ENCODE measurements around the gene GNL2. TPM values are rescaled to one million over a fixed set of nuclear protein-coding genes. Genes with fewer than 3 reads are reported as not detected.

The GNL2 gene
- total and polyA plus RNA-seq, 2 donors (not counting 1 experiment from before 2014, with no cell fraction given): 15.7 to 44.0 TPM

GRCh38 chr1:37634244-37634991, 38.7 kb upstream of the GNL2 start, which contains the start of gene RSPO1:
RSPO1 (minus strand) TSS chr1:37634892; CDS start chr1:37629661, 5,231 bp downstream.
- ChIA-PET POLR2A (no interaction called here), CTCF (no interaction called here)
- no peak within 1 kb of the TSS for H2AFZ ChIP-seq (ENCODE audit: insufficient read depth, low read depth, low read length, poor library complexity, severe bottlenecking)
- peaks cover 15% of the 10 kb centered on the region in 2 donors for H3K4me1 ChIP-seq (ENCODE audit: control insufficient read depth in 2 of 2, insufficient read depth in 2 of 2, low read length in 2 of 2)
- H3K9me3 ChIP-seq (ENCODE audit: control extremely low read depth in 1 of 3, control insufficient read depth in 2 of 3, insufficient read depth in 1 of 3, low read length in 2 of 3): peaks cover 0 to 6% (median 0%) of the 10 kb centered on the region in 3 donors
- no peaks in the 10 kb centered on the region for H3K79me2 ChIP-seq (ENCODE audit: control insufficient read depth, insufficient read depth, low read length)
- H3K4me1 Mint-ChIP-seq: peaks cover 12% of the 10 kb centered on the region
- H3K36me3 ChIP-seq (replicated peaks in 1 of 2; ENCODE audit: control extremely low read depth in 1 of 2, control insufficient read depth in 1 of 2, extremely low read depth in 1 of 2, insufficient read depth in 2 of 2, low read length in 1 of 2): no peaks in the 10 kb centered on the region
- H3K27me3 Mint-ChIP-seq: peaks cover 76% of the 10 kb centered on the region
- no peaks in the 10 kb centered on the region for H4K20me1 ChIP-seq (ENCODE audit: control insufficient read depth, insufficient read depth, low read length, poor library complexity, severe bottlenecking)
- TF ChIP-seq, protein P1, sequence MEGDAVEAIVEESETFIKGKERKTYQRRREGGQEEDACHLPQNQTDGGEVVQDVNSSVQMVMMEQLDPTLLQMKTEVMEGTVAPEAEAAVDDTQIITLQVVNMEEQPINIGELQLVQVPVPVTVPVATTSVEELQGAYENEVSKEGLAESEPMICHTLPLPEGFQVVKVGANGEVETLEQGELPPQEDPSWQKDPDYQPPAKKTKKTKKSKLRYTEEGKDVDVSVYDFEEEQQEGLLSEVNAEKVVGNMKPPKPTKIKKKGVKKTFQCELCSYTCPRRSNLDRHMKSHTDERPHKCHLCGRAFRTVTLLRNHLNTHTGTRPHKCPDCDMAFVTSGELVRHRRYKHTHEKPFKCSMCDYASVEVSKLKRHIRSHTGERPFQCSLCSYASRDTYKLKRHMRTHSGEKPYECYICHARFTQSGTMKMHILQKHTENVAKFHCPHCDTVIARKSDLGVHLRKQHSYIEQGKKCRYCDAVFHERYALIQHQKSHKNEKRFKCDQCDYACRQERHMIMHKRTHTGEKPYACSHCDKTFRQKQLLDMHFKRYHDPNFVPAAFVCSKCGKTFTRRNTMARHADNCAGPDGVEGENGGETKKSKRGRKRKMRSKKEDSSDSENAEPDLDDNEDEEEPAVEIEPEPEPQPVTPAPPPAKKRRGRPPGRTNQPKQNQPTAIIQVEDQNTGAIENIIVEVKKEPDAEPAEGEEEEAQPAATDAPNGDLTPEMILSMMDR (IDR thresholded peaks at IDR 0.05): no peak
- TF ChIP-seq EZH2 (IDR thresholded peaks at IDR 0.05; ENCODE audit: borderline replicate concordance, insufficient read depth, low read depth, low read length, poor library complexity, severe bottlenecking): no peak
- H3K9me3 Mint-ChIP-seq (ENCODE audit: insufficient read depth): no peaks in the 10 kb centered on the region
- H3K4me2 ChIP-seq (replicated peaks; ENCODE audit: low read depth, low read length, poor library complexity, severe bottlenecking): peak within 1 kb of the TSS; percentile 48
- 3% methylated on average over 69 of the region's 72 CpGs for WGBS (ENCODE audit: insufficient coverage)
- H3K4me3 ChIP-seq (ENCODE audit: control extremely low read depth in 1 of 5, extremely low read depth in 1 of 5, insufficient read depth in 1 of 5, low read depth in 2 of 5, low read length in 4 of 5): no peak within 1 kb of the TSS
- H3K27ac Mint-ChIP-seq: no peak within 1 kb of the TSS
- ATAC-seq (ENCODE audit: low read depth) (no peak), DNase-seq (peak; percentile 16)
- no peak within 1 kb of the TSS for H3K9ac ChIP-seq (ENCODE audit: low read length)
- H3K27ac ChIP-seq (ENCODE audit: low read length in 2 of 2): no peak within 1 kb of the TSS
- intact Hi-C loops (cut with micrococcal nuclease): no loop called here
- H3K27me3 ChIP-seq (replicated peaks in 1 of 4; ENCODE audit: control extremely low read depth in 1 of 4, control insufficient read depth in 3 of 4, insufficient read depth in 4 of 4, low read length in 3 of 4): peaks cover 0 to 68% (median 44%) of the 10 kb centered on the region in 4 experiments
- H3K4me3 Mint-ChIP-seq: peak within 1 kb of the TSS; percentile 40

DNA sequence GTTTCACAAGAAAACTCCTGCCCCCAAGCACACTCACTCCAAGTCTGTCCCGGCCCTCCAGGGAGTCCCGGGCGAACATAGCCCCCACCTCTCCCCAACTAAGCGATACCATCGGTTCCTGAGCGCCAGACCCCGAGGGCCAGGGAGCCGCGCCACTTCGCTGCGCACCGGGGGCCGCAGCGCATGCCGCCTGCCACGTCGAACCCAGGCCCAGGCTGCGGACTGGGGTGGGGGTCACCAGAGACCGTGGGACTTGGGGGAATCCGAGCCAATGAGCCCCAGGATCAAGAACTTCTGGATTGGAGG, 38.2 kb upstream of the GNL2 start:
- no peaks in the 10 kb centered on the region for H3K79me2 ChIP-seq (ENCODE audit: control insufficient read depth, insufficient read depth, low read length)
- WGBS (ENCODE audit: insufficient coverage): 6% methylated on average over 20 of the region's 20 CpGs
- H3K9ac ChIP-seq (ENCODE audit: low read length): no peak overlapping the region
- Mint-ChIP-seq H3K27ac (no peak overlapping the region), H3K9me3 (ENCODE audit: insufficient read depth) (no peaks in the 10 kb centered on the region), H3K27me3 (peaks cover 81% of the 10 kb centered on the region), H3K4me1 (peaks cover 12% of the 10 kb centered on the region), H3K4me3 (no peak overlapping the region)
- H3K9me3 ChIP-seq (ENCODE audit: control extremely low read depth in 1 of 3, control insufficient read depth in 2 of 3, insufficient read depth in 1 of 3, low read length in 2 of 3): peaks cover 0 to 6% (median 0%) of the 10 kb centered on the region in 3 donors
- H3K4me1 ChIP-seq (ENCODE audit: control insufficient read depth in 2 of 2, insufficient read depth in 2 of 2, low read length in 2 of 2): peaks cover 15% of the 10 kb centered on the region in 2 donors
- peaks cover 0 to 68% (median 46%) of the 10 kb centered on the region in 4 experiments for H3K27me3 ChIP-seq (replicated peaks in 1 of 4; ENCODE audit: control extremely low read depth in 1 of 4, control insufficient read depth in 3 of 4, insufficient read depth in 4 of 4, low read length in 3 of 4)
- no peak overlapping the region for H3K4me3 ChIP-seq (ENCODE audit: control extremely low read depth in 1 of 5, extremely low read depth in 1 of 5, insufficient read depth in 1 of 5, low read depth in 2 of 5, low read length in 4 of 5)
- no peak overlapping the region for H3K27ac ChIP-seq (ENCODE audit: low read length in 2 of 2)
- H3K4me2 ChIP-seq (replicated peaks; ENCODE audit: low read depth, low read length, poor library complexity, severe bottlenecking): peak overlapping the region; percentile 48
- H4K20me1 ChIP-seq (ENCODE audit: control insufficient read depth, insufficient read depth, low read length, poor library complexity, severe bottlenecking): no peaks in the 10 kb centered on the region
- CTCF ChIA-PET: no interaction called here
- ATAC-seq (ENCODE audit: low read depth) (no peak), DNase-seq (peak; percentile 18)
- H2AFZ ChIP-seq (ENCODE audit: insufficient read depth, low read depth, low read length, poor library complexity, severe bottlenecking): no peak overlapping the region
- no peak for TF ChIP-seq EZH2 (IDR thresholded peaks at IDR 0.05; ENCODE audit: borderline replicate concordance, insufficient read depth, low read depth, low read length, poor library complexity, severe bottlenecking)
- TF ChIP-seq, protein P1 (IDR thresholded peaks at IDR 0.05): no peak
- POLR2A ChIA-PET: no interaction called here
- intact Hi-C loops (cut with micrococcal nuclease): no loop called here
- no peaks in the 10 kb centered on the region for H3K36me3 ChIP-seq (replicated peaks in 1 of 2; ENCODE audit: control extremely low read depth in 1 of 2, control insufficient read depth in 1 of 2, extremely low read depth in 1 of 2, insufficient read depth in 2 of 2, low read length in 1 of 2)
